Endothelial cell (in vitro differentiated cells): ENCODE data around the gene SF3B2. TPM values are rescaled to one million over a fixed set of nuclear protein-coding genes. Genes with fewer than 3 reads are reported as not detected.

Source experiments
- DNase-seq: peaks from one replicate; pipeline ENCODE4 v3.0.0; 2021; ENCODE audit warnings: low spot score
- H3K27ac Mint-ChIP-seq: one replicate; pipeline ENCODE4 v1.8.0; 2021; ENCODE audit warnings: mixed read lengths, inconsistent platforms; ENCODE audit not compliant: unreplicated experiment
- H3K27me3 Mint-ChIP-seq: one replicate; pipeline ENCODE4 v1.8.0; 2021; ENCODE audit warnings: mild to moderate bottlenecking, moderate library complexity, mixed read lengths, inconsistent platforms; ENCODE audit not compliant: unreplicated experiment
- H3K36me3 Mint-ChIP-seq: one replicate; pipeline ENCODE4 v1.8.0; 2021; ENCODE audit warnings: mild to moderate bottlenecking, low read depth, mixed read lengths, inconsistent platforms; ENCODE audit not compliant: unreplicated experiment
- H3K4me1 Mint-ChIP-seq: one replicate; pipeline ENCODE4 v1.8.0; 2021; ENCODE audit warnings: mild to moderate bottlenecking, mixed read lengths, inconsistent platforms; ENCODE audit not compliant: unreplicated experiment
- H3K4me3 Mint-ChIP-seq: one replicate; pipeline ENCODE4 v1.8.0; 2021; ENCODE audit warnings: mild to moderate bottlenecking, mixed read lengths, inconsistent platforms; ENCODE audit not compliant: unreplicated experiment
- H3K9me3 Mint-ChIP-seq: one replicate; pipeline ENCODE4 v1.8.0; 2021; ENCODE audit warnings: mixed read lengths, inconsistent platforms; ENCODE audit not compliant: unreplicated experiment
- CTCF ChIP-seq: fragments of 200-600 bp; sonication (generic); IDR thresholded peaks from one replicate; pipeline ENCODE4 v1.5.0; 2021; ENCODE audit warnings: antibody characterized with exemption; ENCODE audit not compliant: unreplicated experiment
- total RNA-seq: library from RNA; stranded (reverse); fragmentation: NEBNext Ultra II Directional; extraction: Animal tissue kit (Norgen Biotek cat#: 25700); gene quantifications from one replicate; pipeline ENCODE4 v1.2.1, GENCODE V29; 2021; ENCODE audit not compliant: unreplicated experiment

Gene SF3B2
- total RNA-seq, 1 donor from 2014 or later, result 174 TPM

- peak overlapping the region; percentile 94 for H3K27ac Mint-ChIP-seq
- TF ChIP-seq CTCF, result no peak
- no peak for DNase-seq
- peaks cover 25% of the 10 kb centered on the region for H3K4me1 Mint-ChIP-seq
- H3K27me3 Mint-ChIP-seq, result peaks cover 14% of the 10 kb centered on the region
- H3K4me3 Mint-ChIP-seq, result peak overlapping the region; percentile 98
- no peaks in the 10 kb centered on the region for H3K9me3 Mint-ChIP-seq
- peaks cover 34% of the 10 kb centered on the region for H3K36me3 Mint-ChIP-seq
Measured at GRCh38 chr11:66052664-66052982, 459 bp downstream of the SF3B2 start.

GRCh38 chr11:66055021-66055420 is 2.9 kb downstream of the SF3B2 start:
- Mint-ChIP-seq H3K4me1 (peaks cover 23% of the 10 kb centered on the region), H3K27ac (no peak overlapping the region), H3K9me3 (no peaks in the 10 kb centered on the region), H3K27me3 (peaks cover 13% of the 10 kb centered on the region), H3K36me3 (peaks cover 51% of the 10 kb centered on the region), H3K4me3 (no peak overlapping the region)
- no peak for DNase-seq
- no peak for TF ChIP-seq CTCF

- TF ChIP-seq CTCF, result no peak
- H3K4me1 Mint-ChIP-seq, result peaks cover 16% of the 10 kb centered on the region
- peaks cover 8% of the 10 kb centered on the region for H3K27me3 Mint-ChIP-seq
- peaks cover 60% of the 10 kb centered on the region for H3K36me3 Mint-ChIP-seq
- H3K27ac Mint-ChIP-seq, result no peak overlapping the region
- no peaks in the 10 kb centered on the region for H3K9me3 Mint-ChIP-seq
- no peak for DNase-seq
- H3K4me3 Mint-ChIP-seq, result peak overlapping the region; percentile 47
Measured at GRCh38 chr11:66056501-66056900, 4.3 kb downstream of the SF3B2 start.

- no peak for TF ChIP-seq CTCF
- Mint-ChIP-seq H3K36me3 (peaks cover 69% of the 10 kb centered on the region), H3K27me3 (peaks cover 1% of the 10 kb centered on the region), H3K27ac (no peak overlapping the region), H3K9me3 (no peaks in the 10 kb centered on the region), H3K4me3 (peak overlapping the region; percentile 1), H3K4me1 (peaks cover 4% of the 10 kb centered on the region)
- DNase-seq, result no peak
Measured at GRCh38 chr11:66059966-66060680, 8.0 kb downstream of the SF3B2 start.

GRCh38 chr11:66061268-66061667 is 9.1 kb downstream of the SF3B2 start:
- Mint-ChIP-seq H3K4me1 (peaks cover 4% of the 10 kb centered on the region), H3K27ac (peak overlapping the region; percentile 32), H3K9me3 (no peaks in the 10 kb centered on the region), H3K27me3 (peaks cover 1% of the 10 kb centered on the region), H3K36me3 (peaks cover 72% of the 10 kb centered on the region), H3K4me3 (peak overlapping the region; percentile 32)
- no peak for DNase-seq
- no peak for TF ChIP-seq CTCF
